ENCODE measurements around the gene MAST1. TPM values are rescaled to one million over a fixed set of nuclear protein-coding genes. Genes with fewer than 3 reads are reported as not detected.
"Not testable (repeated sequence)": the region's sequence is repeated elsewhere in the genome, so short reads cannot be mapped to it uniquely, and the experiment has no call there.

Gene MAST1
- total RNA-seq, 2 donors from 2014 or later: not detected

DNA sequence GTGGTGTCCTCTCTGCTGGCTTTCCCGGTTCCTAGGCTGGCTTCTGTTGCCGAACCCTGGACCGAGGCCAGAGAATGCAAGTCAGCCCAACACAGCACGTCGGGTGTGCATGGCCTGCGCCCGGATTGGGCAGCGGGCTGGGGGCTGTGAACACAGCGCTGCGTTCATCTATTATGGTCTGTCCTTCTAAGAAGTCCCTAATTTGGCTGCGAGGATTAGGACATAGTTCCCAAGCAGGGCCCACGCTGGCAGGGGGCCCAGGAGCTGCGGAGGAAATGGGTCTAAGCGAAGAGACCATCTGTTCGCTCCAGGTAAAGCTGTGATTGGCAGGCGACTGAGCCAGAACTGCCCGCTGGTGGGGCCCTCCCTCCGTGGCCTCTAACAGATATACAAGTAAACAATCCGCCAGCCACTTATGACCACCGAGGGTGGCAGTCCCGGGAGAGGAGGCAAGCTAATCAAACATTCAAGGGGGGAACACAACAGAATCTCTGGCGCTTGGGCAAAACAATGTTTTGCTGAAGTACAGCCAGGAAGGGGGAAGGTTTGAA lies 74.8 kb downstream of the MAST1 start:
- Histone ChIP-seq H3K36me3 (no peaks in the 10 kb centered on the region), H3K4me3 (peak overlapping the region in 1 of 2 donors; percentile 27), H3K9me3 (no peaks in the 10 kb centered on the region), H3K27me3 (no peaks in the 10 kb centered on the region), H3K4me1 (peaks cover 0 to 22% of the 10 kb centered on the region in 2 donors), H3K27ac (peak overlapping the region; percentile 54 to 72)
- TF ChIP-seq, protein P1, sequence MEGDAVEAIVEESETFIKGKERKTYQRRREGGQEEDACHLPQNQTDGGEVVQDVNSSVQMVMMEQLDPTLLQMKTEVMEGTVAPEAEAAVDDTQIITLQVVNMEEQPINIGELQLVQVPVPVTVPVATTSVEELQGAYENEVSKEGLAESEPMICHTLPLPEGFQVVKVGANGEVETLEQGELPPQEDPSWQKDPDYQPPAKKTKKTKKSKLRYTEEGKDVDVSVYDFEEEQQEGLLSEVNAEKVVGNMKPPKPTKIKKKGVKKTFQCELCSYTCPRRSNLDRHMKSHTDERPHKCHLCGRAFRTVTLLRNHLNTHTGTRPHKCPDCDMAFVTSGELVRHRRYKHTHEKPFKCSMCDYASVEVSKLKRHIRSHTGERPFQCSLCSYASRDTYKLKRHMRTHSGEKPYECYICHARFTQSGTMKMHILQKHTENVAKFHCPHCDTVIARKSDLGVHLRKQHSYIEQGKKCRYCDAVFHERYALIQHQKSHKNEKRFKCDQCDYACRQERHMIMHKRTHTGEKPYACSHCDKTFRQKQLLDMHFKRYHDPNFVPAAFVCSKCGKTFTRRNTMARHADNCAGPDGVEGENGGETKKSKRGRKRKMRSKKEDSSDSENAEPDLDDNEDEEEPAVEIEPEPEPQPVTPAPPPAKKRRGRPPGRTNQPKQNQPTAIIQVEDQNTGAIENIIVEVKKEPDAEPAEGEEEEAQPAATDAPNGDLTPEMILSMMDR (IDR thresholded peaks at IDR 0.05): no peak
- peak; percentile 77 for DNase-seq (ENCODE audit: low spot score)

DNA sequence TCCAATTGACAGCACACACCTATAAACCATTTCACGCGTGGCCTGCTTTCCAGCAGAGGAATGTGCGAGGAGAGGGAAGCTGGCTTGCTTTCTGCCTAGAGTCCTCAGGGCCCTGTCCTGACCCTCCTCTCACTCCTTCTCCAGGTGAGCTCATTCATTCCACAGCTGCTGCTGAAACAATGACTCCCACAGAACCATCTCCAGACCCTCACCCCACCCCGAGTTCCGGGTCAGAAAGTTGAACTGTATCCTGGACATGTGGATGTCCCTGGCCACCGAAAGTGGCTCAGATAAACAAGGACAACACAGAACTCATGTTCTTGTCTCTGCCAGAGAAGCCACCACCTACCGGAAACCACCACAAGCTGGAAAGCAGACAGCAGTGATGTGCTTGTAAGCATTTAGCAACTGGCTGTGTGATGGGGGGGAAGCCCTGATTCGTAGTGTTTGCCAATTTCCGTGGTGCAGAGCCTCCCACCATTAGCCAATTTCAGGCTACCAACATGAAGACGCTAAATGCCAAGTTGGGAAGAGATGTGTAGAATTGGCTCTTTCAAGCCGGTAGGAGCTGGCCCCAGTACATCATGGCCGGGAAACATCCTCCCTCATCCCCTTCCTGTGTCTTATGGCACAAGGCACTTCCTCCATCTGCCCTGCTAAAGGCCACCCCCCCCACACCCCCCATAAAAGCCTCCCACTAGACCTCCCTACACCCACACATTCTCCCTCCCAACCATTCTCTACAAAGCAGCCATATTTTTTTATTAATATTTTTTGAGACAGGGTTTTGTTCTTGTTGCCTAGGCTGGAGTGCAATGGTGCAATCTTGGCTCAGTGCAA lies 75.8 kb downstream of the MAST1 start:
- no peak for DNase-seq (ENCODE audit: low spot score)
- Histone ChIP-seq H3K27ac (peak overlapping the region; percentile 54 to 72), H3K27me3 (no peaks in the 10 kb centered on the region), H3K4me3 (no peak overlapping the region), H3K9me3 (no peaks in the 10 kb centered on the region), H3K36me3 (no peaks in the 10 kb centered on the region), H3K4me1 (peaks cover 0 to 26% of the 10 kb centered on the region in 2 donors)
- TF ChIP-seq, protein P1 (IDR thresholded peaks at IDR 0.05): no peak

- H3K9me3 ChIP-seq; H3K4me3 ChIP-seq; H3K36me3 ChIP-seq; DNase-seq (ENCODE audit: low spot score); H3K27ac ChIP-seq; H3K27me3 ChIP-seq: not testable (repeated sequence)
- H3K4me1 ChIP-seq: peaks cover 0 to 26% of the 10 kb centered on the region in 2 donors
These were observed 77.5 kb downstream of the MAST1 start for GRCh38 chr19:12915860-12916259.

DNA sequence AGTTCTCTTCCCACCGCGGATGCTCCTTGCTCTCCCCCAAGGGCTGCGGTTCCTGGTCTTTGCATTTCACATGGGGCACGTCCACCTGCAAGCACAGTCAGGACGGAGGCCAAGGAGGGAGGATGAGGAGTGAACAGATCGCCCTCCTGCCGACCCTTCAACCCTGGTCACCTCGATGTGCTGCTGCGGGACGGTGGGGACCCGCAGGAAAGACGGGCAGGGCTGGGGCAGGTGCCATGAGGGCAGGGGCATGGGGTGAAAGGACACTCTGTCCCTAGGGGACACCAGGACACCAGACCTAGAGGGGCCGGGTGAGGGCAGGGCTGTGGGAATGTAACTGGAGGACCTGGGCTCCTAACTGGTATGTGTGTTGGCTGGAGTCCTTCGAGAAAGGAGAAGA lies 79.9 kb downstream of the MAST1 start:
- peaks cover 11% of the 10 kb centered on the region for H3K36me3 ChIP-seq
- TF ChIP-seq, protein P1 (IDR thresholded peaks at IDR 0.05): no peak
- no peak overlapping the region for H3K4me3 ChIP-seq
- no peaks in the 10 kb centered on the region for H3K9me3 ChIP-seq
- peaks cover 0 to 14% of the 10 kb centered on the region in 2 donors for H3K4me1 ChIP-seq
- no peak overlapping the region for H3K27ac ChIP-seq
- DNase-seq (ENCODE audit: low spot score): no peak
- H3K27me3 ChIP-seq: no peaks in the 10 kb centered on the region

DNA sequence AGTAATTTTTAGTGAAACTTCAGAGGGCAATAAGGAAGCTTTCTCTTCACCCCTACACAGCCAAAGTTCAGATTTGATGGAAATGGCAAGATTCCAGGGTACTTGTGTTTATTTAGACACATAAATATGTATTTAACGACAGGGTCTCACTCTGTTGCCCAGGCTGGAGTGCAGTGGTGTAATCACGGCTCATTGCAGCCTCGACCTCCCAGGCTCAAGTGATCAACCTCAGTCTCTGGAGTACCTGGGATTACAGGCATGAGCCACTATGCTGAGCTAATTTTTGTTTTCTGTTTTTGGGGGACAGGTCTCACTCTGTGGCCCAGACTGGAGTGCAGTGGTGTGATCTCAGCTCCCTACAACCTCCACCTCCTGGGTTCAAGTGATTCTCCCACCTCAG lies 82.7 kb downstream of the MAST1 start:
- no peak overlapping the region for H3K27ac ChIP-seq
- H3K4me3 ChIP-seq: no peak overlapping the region
- H3K36me3 ChIP-seq: peaks cover 37% of the 10 kb centered on the region
- no peak for DNase-seq (ENCODE audit: low spot score)
- H3K4me1 ChIP-seq: peaks cover 0 to 3% of the 10 kb centered on the region in 2 donors
- no peaks in the 10 kb centered on the region for H3K9me3 ChIP-seq
- TF ChIP-seq, protein P1 (IDR thresholded peaks at IDR 0.05): no peak
- no peaks in the 10 kb centered on the region for H3K27me3 ChIP-seq

- Histone ChIP-seq H3K36me3 (peaks cover 56% of the 10 kb centered on the region), H3K4me1 (peaks cover 0 to 3% of the 10 kb centered on the region in 2 donors), H3K4me3 (no peak overlapping the region), H3K27me3 (no peaks in the 10 kb centered on the region), H3K9me3 (no peaks in the 10 kb centered on the region), H3K27ac (no peak overlapping the region)
- TF ChIP-seq, protein P1 (IDR thresholded peaks at IDR 0.05): no peak
- no peak for DNase-seq (ENCODE audit: low spot score)
These were observed 84.6 kb downstream of the MAST1 start for GRCh38 chr19:12922959-12923358.
